ENCODE results near the gene COL9A3.
"Not testable (repeated sequence)": the region's sequence is repeated elsewhere in the genome, so short reads cannot be mapped to it uniquely, and the experiment has no call there.

COL9A3 gene

DNA sequence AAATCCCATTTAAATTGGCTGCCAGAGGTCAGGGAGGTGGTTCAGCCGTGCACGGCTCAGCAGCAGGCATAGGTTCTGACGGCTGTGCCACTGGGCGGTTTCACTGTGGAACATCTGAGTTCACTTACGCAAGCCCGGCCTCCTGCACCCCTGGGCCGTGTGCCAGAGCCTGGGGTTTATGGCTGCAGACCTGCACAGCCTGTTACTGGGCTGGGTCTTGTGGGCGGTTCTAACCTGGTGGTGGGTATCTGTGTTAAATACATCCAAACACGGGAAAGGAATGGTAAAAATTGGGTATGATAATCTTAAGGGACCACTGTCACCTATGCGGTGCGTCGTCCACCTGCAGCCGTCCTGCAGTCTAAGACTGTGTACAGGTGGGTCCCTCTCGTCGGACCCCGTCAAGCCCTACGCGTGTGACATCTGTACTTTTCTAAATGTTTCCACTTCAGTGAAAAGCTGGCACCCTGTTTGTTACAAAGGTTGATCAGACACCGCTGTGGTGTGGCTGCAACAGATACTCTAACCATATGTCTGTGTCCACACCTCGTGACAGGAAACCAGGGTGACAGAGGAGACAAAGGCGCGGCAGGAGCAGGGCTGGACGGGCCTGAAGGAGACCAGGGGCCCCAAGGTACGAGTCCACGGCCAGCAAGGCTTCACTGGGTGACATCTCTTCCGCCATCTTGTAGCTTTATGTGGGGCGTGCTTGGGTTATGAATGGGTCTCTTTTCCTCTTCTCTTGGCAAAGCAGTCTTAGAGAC lies 21.5 kb downstream of the COL9A3 start:
- no peak for DNase-seq

DNA sequence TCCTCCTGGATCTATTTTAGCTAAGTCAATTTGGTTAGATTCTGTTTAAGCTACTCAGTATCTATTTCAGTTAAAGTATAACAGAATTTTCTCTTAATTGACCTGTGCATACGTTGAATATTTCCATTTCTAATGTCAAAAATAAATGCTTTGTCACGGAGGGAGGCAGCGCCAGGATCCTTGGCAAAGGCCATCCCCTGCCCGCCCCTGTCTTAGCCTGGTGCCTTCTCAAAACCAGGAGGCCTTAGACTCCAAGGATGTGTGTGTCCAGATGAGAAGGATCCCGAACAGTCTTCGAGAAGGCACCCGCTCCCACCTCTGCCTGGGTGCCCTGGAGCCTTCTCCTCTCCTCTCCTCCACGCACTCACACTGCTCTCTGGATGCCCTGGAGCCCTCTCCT lies 22.4 kb downstream of the COL9A3 start:
- DNase-seq: no peak

DNA sequence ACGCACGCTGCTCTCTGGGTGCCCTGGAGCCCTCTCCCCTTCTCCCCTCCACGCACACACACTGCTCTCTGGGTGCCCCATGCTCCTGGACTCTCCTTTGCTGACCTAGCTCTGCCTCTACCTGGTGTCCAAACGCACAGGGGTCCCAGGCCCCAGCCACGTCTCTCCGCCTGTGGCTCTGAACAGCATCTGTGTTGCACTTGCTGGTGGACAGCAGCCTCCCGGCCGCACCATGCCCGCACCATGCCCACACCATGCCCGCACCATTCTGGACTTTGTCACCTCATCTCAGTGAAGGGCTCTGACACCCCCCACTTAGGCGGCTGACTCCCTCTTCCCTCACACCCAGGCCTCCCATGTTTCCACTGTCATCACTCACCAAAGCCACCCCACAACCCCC lies 23.0 kb downstream of the COL9A3 start:
- DNase-seq: no peak

GRCh38 chr20:62840244-62841197 lies 23.7 kb downstream of the COL9A3 start:
- DNase-seq: no peak

DNA sequence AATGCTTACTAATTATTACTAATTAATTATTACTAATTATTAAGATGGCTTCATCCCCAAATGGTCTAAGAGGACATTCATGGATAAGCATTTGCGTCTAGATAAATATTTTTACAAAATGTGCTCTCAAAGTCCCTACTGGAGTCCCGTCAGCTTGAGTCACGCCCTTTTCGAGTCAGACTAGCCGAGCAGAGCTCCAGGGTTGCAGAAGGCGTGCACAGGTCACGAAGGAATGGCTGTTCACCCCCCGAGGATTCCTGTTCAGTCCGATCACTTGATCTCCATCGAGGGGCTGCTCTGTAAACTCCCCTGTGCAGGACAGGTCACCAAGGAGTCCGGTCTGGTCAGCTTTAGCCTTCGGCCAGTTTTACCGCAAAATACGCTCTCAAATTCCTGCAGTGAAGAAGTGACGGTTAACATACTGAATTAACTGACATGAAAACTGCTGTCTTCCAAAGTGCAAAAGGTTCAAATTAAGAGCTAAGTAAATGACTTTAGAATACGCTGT lies 24.9 kb downstream of the COL9A3 start:
- no peak for DNase-seq

DNA sequence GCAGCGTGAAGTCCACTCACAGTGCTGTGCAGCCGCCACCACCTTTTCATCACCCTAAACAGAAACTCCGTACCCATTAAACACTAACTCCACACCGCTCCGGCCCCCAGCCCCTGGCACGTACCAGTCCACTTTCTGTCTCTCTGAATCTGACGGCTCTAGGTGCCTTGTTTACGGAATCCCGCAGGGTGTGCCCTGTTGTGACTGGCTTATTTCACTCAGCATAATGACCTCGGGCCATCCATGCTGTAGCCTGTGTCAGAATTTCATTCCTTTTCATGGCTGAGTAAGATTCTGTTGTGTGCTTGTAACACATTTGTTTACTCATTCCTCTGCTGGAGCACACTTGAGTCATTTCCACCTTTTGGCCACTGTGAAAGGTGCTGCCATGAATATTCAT lies 26.8 kb downstream of the COL9A3 start:
- no peak for DNase-seq

- no peak for DNase-seq
Observed at GRCh38 chr20:62844182-62844581, 27.3 kb downstream of the COL9A3 start.

- DNase-seq: no peak
Observed at GRCh38 chr20:62845416-62846160, 28.7 kb downstream of the COL9A3 start.

DNA sequence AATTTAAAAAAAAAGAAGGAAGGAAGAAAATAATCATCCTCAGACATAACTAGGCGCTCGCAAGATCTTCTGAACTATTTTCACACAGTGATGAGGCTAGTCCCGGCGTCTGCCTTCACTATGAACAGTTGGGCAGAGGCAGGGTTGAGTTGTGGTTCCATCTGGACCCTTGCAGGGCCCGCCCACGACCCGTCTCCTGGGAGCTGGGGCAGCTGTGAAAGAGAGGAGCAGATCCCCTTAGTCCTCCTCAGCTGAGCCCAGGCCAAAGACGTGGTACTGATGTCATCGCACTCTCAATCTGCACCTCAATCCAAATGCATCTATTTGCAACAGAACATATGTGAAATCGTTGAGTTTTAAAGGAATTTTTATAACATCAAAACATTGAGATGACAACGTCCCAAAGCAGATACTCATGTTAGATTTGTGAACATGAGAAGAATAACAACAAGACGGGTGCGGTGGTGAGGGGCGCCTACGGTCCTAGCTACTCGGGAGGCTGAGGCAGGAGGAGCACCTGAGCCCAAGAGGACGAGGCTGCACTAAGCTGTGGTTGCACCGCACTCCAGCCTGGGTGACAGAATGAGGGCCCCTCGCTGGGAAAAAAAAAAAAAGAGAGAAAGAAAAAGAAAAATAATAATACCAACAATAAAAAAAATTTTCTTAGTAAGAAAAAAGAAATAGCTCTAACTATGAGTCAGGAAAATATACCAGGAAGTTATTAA lies 29.5 kb downstream of the COL9A3 start:
- no peak for DNase-seq

DNA sequence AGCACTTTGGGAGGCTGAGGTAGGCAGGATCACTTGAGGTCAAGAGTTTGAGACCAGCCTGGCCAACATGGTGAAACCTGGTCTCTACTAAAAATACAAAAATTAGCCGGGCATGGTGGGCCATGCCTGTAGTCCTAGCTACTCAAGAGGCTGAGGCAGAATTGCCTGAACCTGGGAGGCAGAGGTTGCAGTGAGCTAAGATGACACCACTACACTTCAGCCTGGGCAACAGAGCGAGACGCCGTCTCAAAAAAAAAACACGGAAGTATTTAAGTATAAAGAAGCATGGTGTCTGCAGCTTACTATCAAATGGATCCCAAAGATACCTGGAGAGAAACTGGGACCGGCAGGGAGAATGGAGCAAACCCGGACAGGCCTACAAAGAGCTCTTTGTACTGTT lies 32.1 kb downstream of the COL9A3 start:
- not testable (repeated sequence) for DNase-seq

DNA sequence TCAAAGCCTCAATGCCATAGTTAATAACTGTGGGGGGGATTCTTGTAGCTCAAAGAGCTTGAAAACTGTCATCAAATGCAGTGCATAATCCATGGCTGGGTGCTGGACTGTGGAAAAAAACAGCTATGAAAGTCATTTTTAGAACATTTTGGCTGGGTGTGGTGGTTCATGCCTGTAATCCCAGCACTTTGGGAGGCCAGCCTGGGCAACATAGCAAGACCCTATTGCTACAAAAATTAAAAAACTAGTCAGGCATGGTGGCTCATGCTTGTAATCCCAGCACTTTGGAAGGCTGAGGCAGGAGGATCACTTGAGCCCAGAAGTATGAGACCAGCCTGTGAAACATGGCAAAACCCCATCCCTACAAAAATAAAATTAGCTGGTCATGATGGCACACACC lies 32.6 kb downstream of the COL9A3 start:
- DNase-seq: no peak

- no peak for DNase-seq
Observed at GRCh38 chr20:62850333-62850974, 33.6 kb downstream of the COL9A3 start.

GRCh38 chr20:62852196-62852595 lies 35.3 kb downstream of the COL9A3 start:
- no peak for DNase-seq

GRCh38 chr20:62852841-62853240 lies 36.0 kb downstream of the COL9A3 start:
- no peak for DNase-seq

- not testable (repeated sequence) for DNase-seq
Observed at GRCh38 chr20:62853304-62853703, 36.5 kb downstream of the COL9A3 start.

DNA sequence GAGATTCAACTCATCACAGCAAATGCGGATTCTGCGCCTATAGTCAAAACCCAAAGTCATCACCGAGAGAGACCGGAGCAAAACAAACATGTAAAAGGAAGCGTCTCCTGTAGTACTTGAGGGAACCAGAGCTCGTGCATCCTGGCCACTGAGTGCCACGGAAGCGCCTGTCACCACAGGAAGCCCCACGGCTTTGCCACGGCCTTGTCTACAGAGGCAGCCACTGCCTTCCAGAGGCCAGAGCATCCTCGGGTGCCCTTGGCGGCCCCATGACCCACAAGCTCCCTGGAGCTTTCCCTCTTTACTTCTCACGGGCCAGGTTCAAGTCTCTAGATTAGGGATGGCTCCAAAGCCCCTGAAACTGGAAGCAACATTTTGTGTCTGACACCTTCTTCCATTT lies 37.3 kb downstream of the COL9A3 start:
- DNase-seq: no peak

DNA sequence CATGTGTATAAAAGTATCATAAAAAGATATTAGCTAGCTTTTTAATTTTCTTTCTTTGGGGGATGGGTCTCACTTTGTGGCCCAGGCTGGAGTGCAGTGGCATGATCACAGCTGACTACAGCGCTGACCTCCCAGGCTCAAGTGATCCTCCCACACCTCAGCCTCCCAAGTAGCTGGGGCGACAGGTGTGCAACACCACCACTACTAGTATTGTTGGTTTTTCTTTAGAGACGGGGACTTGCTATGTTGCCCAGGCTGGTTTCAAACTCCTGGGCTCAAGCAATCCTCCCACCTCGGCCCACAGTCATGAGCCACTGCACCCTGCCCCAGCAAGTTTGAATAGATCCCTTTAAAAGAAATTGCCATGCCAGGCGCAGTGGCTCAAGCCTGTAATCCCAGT lies 38.3 kb downstream of the COL9A3 start:
- DNase-seq: no peak

- DNase-seq: no peak
Observed at GRCh38 chr20:62856931-62857619, 40.2 kb downstream of the COL9A3 start.

- no peak for DNase-seq
Observed at GRCh38 chr20:62858058-62858830, 41.4 kb downstream of the COL9A3 start.

- DNase-seq: no peak
Observed at GRCh38 chr20:62859721-62860120, 42.9 kb downstream of the COL9A3 start.
